ENCODE measurements around the gene PCLO. TPM values are rescaled to one million over a fixed set of nuclear protein-coding genes. Genes with fewer than 3 reads are reported as not detected.
"Not testable (repeated sequence)": the region's sequence is repeated elsewhere in the genome, so short reads cannot be mapped to it uniquely, and the experiment has no call there.

The PCLO gene
- total RNA-seq, 1 donor from 2014 or later: 48.5 TPM

DNA sequence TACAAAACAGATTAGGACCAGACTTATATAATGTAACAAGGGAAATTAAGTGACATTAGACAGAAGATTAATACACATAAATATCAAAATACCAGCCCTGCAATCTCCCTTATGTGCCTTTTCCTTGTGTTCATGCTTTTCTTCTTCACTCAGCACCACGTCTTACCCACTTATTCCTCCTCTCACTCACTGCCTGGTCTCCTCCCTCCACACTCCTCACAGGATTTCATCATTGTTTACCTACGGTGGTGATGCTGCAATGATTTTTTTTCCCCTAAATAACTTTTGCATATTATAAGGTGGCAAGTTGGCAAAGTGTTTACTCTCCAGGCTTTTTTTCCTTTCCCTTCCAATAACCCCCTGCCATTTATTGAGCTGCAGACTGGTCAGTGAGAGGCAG lies 203.2 kb downstream of the PCLO start:
- DNase-seq: no peak

DNA sequence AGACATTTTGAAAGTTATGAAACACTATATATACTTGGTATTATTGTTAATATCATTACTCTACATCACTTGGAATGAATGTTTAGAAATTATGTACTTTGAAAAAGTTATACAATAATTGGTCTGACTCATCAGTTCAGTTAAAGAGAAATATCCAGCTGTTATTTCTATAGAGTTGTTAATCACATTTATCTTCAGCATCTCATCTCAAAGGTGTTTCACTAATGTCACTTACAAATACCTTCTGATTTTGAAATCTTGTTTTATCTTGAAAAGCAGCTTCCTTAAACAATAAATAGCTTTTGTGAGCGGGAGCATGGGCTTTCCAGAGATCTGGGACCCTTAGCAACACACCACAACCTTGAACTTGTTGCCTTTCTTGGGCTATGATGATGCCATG lies 205.2 kb downstream of the PCLO start:
- no peak for DNase-seq

DNA sequence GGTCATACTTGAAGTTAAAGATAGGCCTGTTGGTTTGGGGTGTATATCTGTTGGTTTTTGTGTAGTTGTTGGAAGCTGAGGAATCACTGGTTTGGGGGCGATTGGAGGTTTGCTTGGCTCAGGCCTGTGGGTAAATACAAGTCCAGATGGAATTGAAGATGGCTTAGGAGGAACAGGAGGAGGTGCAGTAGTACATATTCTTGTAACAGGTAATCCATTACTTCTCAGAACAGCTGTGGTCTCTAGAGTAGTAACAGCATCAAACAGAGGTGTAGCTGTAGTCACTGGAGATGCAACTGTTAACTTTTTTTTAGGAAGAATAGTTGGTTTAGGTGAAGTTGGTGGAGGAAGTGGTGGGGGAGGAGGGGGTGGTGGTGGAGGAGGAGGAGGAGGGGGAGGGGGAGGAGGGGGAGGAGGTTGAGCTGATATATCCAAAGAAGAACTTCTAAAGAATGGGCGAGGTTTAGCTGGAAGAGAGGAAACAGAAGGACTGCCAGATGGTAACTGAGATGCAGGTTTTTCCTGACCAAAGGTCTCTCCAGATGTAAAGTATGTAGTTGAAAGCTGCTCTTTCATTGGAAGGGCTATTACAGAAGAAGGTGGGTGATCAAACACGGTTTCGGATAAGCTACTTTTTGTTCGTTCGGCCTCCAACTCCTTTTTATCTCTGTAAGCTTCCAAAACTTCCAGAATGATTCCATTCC lies 209.2 kb downstream of the PCLO start:
- no peak for DNase-seq

DNA sequence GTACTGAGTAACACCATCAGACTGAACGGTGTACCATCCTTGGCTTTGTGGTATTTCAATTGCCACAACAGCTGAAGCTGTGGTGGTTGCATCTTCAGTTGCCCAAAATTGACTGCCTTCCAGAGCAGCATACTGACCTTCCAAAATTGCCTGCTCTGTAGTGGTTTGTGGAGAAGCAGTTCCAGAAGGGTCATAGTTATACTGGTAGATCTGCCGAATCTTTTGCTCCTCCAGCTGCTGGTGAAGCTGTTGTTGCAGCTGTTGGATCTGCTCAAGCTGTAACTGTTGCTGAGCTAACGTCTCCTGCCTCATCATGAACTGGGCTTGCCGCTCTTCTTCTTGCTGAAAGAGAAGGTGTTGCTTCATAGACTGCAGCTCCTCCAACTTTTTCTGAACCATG lies 212.2 kb downstream of the PCLO start:
- no peak for DNase-seq

DNA sequence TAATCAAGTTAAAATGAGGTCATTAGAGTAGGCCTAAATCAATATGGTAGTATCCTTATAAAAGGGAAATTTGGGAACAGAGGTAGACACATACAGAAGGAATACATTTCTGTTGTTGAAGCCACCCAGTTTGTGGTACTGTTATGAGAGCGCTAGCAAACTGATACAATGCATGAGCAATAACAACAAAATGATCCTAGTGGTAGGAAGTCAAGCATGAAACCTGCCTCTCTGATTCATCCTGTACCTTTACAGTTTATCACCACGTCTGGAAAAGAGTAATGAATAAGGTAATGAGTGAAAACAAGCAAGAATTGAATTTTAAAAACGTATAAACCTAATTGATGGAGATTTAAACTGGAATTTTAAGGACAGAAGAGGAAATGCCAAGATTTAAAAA lies 217.2 kb downstream of the PCLO start:
- no peak for DNase-seq

DNA sequence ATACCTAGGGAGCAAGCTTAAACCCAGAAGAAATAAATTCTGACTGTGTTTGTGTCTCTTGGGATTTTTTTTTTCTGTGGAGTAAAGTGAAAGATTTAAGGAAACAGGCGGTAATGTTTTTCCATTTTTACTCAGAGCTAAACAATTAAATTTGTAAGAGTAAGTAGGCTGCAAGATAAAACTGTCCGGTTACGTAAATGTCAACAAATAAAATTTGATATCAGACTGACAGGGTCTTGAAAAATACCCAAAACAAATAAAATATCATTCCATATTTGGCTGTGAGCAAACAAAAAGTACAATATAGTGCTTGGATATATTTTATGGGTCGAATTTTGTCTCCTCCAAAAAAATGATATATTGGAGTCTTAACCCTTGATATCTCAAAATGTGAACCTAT lies 217.6 kb downstream of the PCLO start:
- DNase-seq: no peak

DNA sequence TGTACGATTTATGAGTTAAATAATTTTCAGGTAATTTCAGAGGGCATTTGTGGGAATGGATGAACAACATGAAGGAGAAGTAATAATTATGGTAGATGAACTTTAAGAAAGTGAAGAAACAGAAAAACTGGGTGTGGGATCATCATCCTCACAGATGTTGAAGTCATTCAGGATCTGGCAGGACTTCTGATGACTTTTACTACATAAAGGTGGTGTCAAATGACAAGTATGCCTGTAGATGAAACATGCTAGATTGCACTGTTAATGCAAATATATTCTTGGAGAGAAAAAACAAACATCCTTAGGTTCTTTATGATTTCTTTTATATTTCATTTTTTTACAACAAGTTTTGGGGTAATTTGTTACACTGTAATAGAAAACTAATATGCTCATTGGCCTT lies 230.2 kb downstream of the PCLO start:
- DNase-seq: no peak

DNA sequence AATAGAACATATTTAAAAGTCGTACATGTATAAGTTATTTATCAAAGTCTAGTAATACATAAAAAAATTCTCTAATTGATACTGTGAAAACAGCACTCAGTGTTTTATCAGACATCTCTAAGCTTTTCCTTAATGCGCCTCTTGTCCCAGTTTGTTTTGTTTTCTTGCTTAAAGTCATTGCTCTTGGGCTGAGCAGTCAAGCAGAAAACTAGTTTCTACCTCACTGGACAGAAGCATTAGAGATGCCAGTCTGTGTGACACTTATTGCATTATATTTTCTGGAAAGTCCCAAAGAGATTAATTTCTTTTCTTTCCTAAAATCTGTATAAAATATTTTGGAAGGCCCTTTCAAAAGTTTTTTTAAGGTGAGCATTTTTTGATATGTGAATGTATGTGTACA lies 236.2 kb downstream of the PCLO start:
- no peak for DNase-seq

DNA sequence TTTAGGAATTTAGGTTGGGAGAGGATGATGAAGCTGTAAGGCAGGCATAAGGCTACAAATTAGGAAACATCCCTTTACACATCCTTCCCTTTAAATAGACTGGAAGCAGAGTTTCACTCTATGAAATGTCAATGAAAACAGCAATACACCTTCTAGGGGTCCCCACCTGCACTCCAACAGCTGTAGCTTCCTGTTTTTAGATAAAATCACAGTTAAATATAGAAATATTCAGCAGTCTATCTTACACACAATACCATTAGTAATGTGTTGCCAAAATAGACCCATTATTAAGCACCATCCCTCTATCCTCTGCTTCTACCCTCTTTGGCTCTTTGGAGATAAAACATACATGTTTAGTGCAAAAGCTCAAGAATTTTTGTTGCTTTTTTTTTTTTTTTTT lies 237.4 kb downstream of the PCLO start:
- DNase-seq: no peak

DNA sequence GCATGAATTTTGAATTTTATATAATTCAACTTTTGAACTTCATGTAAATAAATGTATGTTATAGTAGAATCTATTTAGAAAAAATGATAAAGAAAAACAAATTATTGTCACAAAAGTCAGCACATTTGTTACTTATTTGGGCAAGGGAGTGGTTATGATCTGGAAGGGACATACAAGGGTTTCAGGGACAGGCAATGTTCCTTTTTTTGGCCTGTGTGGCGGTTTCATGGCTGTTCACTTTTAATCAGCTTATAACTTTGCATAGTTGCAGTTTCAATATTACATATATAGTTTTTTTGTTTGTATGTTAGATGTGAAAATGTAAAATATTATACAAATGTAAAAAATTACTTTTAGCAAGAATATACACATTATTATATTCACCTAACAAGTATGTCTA lies 256.2 kb downstream of the PCLO start:
- DNase-seq: no peak

DNA sequence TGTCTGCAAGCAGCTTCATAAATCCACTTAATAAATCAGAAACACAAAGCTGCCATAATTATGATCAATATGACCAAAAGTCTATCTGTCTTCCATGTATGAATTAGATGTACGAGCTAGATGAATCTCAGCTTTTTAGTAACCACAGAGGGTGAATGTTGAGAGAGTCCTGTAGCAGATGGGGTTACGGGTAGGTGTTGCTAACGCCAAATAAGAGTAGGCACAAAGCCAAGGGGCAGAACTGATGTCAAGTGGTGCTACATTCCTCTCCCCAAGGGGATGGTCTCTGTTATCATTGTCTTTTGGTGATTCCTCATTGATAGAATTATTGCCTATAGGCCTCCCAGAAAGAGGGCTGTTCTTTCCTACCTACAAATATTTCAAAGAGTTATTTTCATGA lies 257.8 kb downstream of the PCLO start:
- DNase-seq: no peak

DNA sequence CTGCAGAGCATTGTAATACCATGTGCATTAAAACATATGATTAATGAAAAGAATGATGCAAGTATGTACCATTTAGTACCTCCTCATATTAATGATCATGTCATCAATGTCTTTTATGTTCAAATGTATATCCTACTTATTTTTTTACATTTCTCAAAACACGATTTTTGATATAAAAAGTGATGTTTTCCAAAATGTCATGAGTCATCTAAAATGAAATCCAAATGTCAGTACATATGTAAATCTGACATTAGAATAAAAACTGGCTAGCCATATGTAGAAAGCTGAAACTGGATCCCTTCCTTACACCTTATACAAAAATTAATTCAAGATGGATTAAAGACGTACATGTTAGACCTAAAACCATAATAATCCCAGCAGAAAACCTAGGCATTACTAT lies 261.6 kb downstream of the PCLO start:
- not testable (repeated sequence) for DNase-seq

DNA sequence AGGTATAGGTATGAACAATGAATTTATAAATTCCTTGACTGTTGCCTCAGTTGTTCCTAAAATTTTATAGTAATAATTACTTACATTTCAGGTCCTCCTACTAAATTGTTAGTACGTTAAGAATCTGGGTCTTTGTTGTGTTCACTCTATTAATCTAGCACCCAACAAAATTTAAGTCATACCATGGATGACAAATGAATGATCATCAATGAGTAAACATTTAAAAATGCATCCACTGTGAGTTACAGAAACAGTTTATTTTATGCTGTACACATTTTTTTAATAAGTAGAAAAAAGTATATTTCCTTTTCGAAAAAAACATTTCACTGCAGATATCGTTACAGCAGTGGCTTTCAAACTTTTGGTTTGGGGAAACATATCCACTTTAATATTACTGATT lies 265.2 kb downstream of the PCLO start:
- no peak for DNase-seq

DNA sequence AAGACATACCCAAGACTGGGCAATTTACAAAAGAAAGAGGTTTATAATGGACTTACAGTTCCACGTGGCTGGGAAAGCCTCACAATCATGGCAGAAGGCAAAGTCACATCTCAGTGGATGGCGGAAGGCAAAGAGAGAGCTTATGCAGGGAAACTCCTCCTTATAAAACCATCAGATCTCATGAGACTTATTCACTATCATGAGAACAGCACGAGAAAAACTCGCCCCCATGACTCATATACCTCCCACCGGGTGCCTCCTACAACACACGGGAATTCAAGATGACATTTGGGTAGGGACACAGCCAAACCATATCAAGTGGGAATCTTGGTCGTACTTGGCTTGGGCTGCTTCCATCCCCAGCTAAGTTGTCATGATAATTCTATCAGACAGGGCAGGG lies 268.3 kb downstream of the PCLO start:
- not testable (repeated sequence) for DNase-seq

DNA sequence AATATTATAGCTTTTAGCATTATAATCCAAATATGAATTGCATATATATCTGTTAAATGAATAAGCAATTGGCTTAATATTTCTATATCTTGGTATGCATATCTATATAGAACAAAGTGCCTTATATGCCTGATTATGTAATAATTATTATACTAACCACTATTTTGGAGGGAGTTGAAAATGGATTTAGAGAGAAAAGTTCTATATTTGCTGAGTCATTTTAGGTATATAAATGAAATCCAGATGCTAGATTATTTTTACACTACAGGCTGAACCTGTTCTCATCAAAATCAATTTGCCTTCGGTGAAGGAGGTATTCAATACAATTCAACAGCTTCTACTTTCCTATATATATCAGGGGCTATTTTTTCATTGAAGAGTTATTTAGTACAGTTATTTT lies 276.4 kb downstream of the PCLO start:
- DNase-seq: no peak

DNA sequence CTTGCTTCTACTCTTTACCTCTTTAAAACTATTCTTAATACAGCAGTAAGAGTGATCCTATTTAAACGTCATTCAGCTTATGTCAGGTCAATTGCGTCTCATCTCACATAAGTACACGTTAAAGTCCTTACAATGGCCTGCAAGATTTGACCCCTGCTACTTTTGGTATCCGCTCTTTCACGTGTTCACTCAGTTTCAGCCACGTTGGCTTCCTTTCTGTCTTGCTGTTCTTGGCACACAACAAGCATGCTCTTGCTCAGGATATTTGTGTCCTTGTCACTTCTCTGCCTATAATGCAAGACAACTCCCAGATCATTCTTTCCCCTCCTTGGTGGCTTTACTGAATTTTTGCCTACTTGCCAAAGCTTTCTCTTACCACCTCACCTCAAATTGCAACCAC lies 296.8 kb downstream of the PCLO start:
- DNase-seq: no peak

DNA sequence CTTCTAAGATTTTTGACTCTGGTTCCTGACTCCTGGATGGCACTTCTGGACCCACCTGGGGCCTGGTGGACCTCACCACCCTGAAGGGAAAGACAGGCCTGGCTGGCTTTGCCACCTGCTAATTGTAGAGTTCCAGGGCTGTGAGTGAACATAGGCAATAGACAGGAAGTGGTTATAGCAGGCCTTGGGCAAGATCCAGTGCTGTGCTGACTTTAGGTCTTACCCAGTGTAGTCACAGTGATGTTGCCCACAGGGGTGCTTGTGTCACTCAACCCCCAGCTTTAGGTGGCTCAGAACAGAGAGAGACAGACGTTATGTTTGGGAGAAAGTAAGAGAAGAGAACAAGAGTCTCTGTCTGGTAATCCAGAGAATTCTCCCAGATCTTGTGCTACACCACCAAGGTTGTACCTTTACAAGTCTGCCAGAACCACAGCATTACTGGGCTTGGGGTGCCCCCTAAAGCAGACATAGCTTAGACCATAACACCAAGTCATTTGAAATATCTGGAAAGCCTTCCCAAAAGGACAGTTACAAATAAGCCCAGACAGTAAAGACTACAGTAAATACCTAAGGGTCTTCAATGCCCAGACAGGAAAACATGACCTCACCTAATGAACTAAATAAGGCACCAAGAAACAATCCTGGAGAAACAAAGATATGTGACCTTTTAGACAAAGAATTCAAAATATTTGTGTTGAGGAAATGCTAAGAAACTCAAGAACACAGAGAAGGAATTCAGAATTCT lies 303.4 kb downstream of the PCLO start:
- DNase-seq: no peak

DNA sequence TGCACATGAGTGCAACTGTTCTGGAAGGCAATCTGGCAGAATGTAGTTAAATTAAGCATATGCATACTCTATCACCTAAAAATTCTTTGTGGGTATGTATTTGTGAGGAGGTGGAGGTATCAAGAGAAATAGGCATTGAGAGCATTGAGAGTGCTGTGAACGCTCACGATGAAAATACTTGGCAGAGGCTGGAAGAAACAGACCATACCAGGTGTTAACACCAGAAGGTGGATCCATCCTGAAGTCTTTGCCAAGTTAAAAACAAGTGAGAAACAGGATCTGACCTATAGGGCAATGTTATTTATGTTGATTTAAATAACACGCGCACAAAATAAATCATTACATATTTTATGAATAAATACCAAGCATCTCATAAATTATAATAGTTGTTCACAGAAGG lies 311.6 kb downstream of the PCLO start:
- no peak for DNase-seq

DNA sequence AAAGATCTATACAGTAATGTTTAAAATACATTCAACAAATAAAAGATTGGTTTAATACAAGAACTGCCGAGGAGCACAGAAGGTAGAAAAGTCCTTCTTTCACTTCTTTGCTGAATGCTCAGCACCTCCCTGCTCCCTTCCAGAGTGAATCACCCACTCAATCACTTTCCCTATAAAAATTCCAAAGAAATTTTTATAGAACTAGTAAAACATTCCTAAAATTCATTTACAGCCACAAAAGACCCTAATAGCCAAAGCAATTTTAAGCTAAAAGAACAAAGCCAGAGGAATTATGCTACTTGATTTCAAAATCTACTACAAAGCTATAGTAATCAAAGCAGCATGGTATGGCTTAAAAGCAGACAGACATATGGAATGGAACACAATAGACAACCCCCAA lies 320.9 kb downstream of the PCLO start:
- DNase-seq: no peak

DNA sequence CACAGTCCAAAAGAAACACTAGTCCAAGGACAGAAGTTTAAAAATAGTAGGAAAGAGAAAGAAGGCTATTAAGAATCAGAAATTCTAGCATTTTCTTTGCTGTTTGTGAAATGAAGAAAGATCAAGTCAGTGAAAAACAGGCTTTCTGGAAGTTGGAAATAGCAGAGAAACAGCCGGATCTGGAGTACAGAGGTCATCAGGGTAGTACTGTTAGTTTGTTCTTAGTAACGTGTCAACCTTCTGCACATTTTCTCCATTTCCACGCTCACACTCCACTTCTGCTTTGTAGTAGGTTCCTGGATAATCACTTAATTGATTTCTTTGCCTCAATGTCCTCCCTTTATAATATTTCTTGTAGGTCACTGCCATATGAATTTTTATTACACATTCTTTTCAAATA lies 322.6 kb downstream of the PCLO start:
- no peak for DNase-seq

DNA sequence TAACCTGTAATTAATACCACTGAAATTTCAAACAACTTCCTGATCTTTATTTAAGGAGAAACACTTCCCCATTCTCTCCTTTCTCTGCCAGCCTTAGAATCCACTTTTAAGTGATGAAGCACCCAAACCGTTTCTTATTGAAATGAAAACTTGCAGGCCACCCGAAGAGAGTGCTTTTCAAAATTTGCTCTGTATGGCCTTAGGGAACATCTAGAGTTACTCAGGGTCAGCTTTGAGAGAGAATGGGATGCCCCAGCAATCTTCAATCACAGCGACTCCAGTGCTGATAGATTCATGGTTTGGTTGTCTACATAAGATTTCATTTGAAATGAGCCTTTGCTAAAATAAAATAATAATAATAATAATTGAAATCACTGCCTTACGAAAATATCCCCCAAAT lies 323.1 kb downstream of the PCLO start:
- DNase-seq: no peak

DNA sequence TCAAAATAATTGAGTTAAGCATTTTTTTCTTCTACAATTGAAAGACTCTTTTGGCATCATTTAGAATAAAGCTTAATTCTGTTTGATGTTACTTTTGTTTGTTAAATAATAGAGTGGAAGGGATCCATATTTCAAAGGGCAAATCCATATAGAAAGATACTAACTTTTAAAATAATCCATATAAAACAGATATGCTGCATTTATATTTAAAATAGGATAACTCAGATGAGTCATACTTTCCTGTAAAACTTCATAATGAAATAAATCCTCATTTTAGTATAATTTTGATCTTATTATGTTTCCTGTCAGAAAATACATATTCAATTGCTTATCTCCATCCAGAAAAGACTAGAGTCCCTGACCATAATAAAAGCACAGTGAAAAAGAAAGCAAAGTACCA lies 323.6 kb downstream of the PCLO start:
- DNase-seq: no peak

DNA sequence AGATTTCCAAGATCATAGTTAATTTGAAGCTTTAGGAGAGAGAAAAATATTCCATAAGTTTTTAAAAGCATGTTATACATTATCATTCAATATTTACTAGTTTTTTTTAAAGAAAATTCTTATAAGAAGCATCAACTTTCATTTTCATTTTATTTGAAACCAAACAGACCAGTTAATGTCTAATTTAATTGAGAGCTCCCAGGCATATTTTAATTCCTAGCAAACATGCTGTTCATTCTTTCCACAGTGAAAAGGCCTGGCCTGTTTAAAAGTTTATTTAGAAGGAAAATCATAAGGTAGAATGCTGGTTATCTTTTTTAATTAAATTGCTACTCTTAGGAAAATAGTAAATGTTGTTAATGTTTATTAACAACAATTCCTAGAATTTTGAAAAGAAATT lies 324.4 kb downstream of the PCLO start:
- DNase-seq: no peak

DNA sequence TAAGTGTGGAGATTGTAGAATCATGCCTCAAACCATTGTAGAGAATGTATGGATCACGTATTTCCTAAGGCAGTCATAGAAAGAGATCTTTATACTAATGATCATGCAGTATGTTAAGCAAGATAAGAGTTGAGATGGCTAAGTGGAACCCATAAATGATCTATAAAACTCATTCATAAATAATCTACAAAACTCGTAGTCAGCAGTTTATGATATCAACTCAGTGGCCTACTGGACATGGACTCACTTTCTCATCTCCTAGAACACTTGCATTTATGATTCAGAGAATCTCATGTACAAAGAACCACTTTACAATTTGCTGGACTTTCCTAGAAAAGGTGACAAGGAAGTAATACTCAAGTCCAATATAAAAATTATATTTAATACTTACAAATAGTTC lies 339.6 kb downstream of the PCLO start:
- no peak for DNase-seq

Measured in occipital lobe (tissue), 2 donors.